Umbilical cord (tissue), 2 donors: ENCODE data around the gene RAET1E. TPM values are rescaled to one million over a fixed set of nuclear protein-coding genes. Genes with fewer than 3 reads are reported as not detected.

Experiments
- DNase-seq: peaks from one replicate; pipeline ENCODE4 v3.0.0-alpha.2; 2015; ENCODE audit warnings: low spot score
- total RNA-seq: library from RNA; depleted of rRNA; stranded (reverse); fragments of >200 nt; gene quantifications from one replicate; pipeline ENCODE4 v1.2.3, GENCODE V29; 2014; ENCODE audit warnings: low replicate concordance; ENCODE audit not compliant: insufficient read depth

RAET1E gene
- total RNA-seq, 1 donor from 2014 or later: 6.3 TPM

- DNase-seq: no peak
These were observed 6.7 kb downstream of the RAET1E start for GRCh38 chr6:149891259-149891658.

GRCh38 chr6:149890629-149891045, 7.3 kb downstream of the RAET1E start:
- DNase-seq: no peak

GRCh38 chr6:149889326-149889725, 8.6 kb downstream of the RAET1E start:
- no peak for DNase-seq

- no peak for DNase-seq
These were observed 9.3 kb downstream of the RAET1E start for GRCh38 chr6:149888659-149889058.

GRCh38 chr6:149888093-149888492, 9.8 kb downstream of the RAET1E start:
- no peak for DNase-seq

- no peak for DNase-seq
These were observed 10.6 kb downstream of the RAET1E start for GRCh38 chr6:149887343-149887742.

GRCh38 chr6:149885888-149886287, 12.0 kb downstream of the RAET1E start:
- no peak for DNase-seq

- DNase-seq: no peak
These were observed 13.3 kb downstream of the RAET1E start for GRCh38 chr6:149884617-149885016.

GRCh38 chr6:149884215-149884614, 13.7 kb downstream of the RAET1E start:
- DNase-seq: peak; percentile 35

GRCh38 chr6:149881860-149882259, 16.1 kb downstream of the RAET1E start:
- DNase-seq: no peak

GRCh38 chr6:149881066-149881766, 16.7 kb downstream of the RAET1E start:
- no peak for DNase-seq

GRCh38 chr6:149877659-149878058, 20.3 kb downstream of the RAET1E start:
- DNase-seq: no peak

- DNase-seq: no peak
These were observed 21.5 kb downstream of the RAET1E start for GRCh38 chr6:149876241-149876933.

GRCh38 chr6:149872233-149872632, 25.7 kb downstream of the RAET1E start:
- no peak for DNase-seq

- DNase-seq: no peak
These were observed 26.7 kb downstream of the RAET1E start for GRCh38 chr6:149871182-149871581.

GRCh38 chr6:149869275-149869892, 28.5 kb downstream of the RAET1E start:
- DNase-seq: no peak

GRCh38 chr6:149867876-149868640, 29.9 kb downstream of the RAET1E start:
- DNase-seq: no peak

- peak; percentile 83 for DNase-seq
These were observed 33.1 kb downstream of the RAET1E start for GRCh38 chr6:149864578-149865535.

- peak; percentile 79 for DNase-seq
These were observed 34.0 kb downstream of the RAET1E start, which contains the start of gene LRP11 for GRCh38 chr6:149863698-149864577. Gene LRP11, minus strand, starts transcription at chr6:149864359. Its CDS starts 339 bp downstream, at chr6:149864020.
